ENCODE data around the gene TPCN1. TPM values are rescaled to one million over a fixed set of nuclear protein-coding genes. Genes with fewer than 3 reads are reported as not detected.

TPCN1 gene
- total RNA-seq, 1 donor from 2014 or later: 31.0 TPM

DNA sequence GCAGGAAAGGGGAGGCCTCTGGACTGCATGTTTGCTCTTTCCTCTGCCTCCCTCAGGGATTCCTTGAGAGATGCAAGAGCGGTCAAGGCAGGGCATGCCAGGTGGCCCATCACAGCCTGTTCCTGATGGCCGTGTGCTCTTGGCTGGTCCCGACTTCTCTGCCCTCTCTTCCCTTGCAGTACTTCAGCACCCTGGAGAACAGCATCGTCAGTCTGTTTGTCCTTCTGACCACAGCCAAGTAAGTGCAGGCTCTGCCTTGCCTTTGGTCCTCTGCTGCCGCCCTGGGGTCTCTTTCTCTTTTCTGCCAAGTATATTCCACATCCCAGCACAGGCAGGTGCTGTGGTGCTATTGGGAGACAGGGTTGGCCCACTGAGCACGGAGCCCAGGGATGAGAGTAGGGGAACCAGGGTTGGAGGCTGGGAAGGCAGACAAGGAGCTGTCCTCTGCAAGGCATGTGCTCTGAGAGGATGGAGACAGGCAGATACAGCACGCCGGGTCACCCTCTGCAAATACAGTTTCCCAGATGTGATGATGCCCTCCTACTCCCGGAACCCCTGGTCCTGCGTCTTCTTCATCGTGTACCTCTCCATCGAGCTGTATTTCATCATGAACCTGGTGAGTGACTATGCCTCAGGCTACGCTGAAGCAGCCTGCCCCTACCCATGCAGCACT is 51.9 kb downstream of the TPCN1 start:
- Mint-ChIP-seq H3K36me3 (ENCODE audit: low read depth) (peaks cover 25% of the 10 kb centered on the region), H3K4me3 (no peak overlapping the region), H3K27ac (no peak overlapping the region), H3K4me1 (peaks cover 14% of the 10 kb centered on the region), H3K9me3 (no peaks in the 10 kb centered on the region), H3K27me3 (no peaks in the 10 kb centered on the region)
- no peak for DNase-seq
- intact Hi-C loops (cut with micrococcal nuclease): no loop called here

DNA sequence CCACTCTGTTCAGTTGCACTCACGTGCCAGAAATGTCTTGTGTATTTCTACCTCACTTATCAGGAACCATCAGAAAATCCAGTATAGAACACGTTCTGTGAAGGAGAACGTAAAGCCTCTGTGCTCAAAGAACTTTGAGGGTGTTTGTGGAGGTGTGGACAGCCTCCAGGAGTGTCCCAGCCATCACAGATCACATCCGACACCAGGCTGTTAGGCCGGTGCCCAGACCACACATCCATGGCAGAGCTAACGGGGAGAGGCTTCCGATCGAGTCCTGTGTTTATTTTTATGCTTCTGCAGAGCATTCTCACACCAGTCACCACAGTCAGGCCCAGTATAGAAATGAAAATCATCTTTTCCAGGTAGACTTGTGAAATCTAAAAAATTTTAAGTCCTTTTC is 53.6 kb downstream of the TPCN1 start:
- Mint-ChIP-seq H3K9me3 (no peaks in the 10 kb centered on the region), H3K36me3 (ENCODE audit: low read depth) (peaks cover 22% of the 10 kb centered on the region), H3K27ac (peak overlapping the region; percentile 57), H3K27me3 (no peaks in the 10 kb centered on the region), H3K4me1 (peaks cover 12% of the 10 kb centered on the region), H3K4me3 (no peak overlapping the region)
- intact Hi-C loops (cut with micrococcal nuclease): no loop called here
- no peak for DNase-seq

DNA sequence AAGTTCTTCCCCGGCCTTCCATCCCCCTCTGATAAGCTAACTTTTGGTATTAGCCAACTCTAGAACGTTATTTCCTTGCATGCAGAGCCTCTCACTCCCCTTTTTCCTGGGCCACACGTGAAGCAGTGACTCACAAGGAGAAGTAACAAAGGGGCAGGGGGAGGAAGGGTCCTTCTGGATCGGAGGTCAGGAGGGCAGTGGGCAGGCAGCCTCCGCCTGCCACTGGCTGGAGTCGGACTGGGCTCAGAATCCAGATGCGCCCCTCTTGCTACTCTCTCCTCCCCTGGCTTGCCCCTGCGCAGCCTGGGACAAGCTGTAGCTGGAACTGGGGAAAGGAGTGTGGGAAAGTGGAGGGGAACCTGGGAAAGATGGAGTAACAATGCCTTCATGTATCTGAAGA is 55.0 kb downstream of the TPCN1 start:
- H3K27me3 Mint-ChIP-seq: no peaks in the 10 kb centered on the region
- H3K36me3 Mint-ChIP-seq (ENCODE audit: low read depth): peaks cover 22% of the 10 kb centered on the region
- H3K27ac Mint-ChIP-seq: no peak overlapping the region
- H3K4me3 Mint-ChIP-seq: no peak overlapping the region
- peaks cover 11% of the 10 kb centered on the region for H3K4me1 Mint-ChIP-seq
- intact Hi-C loops (cut with micrococcal nuclease): no loop called here
- no peak for DNase-seq
- H3K9me3 Mint-ChIP-seq: no peaks in the 10 kb centered on the region

GRCh38 chr12:113276946-113277500 is 55.8 kb downstream of the TPCN1 start:
- H3K27me3 Mint-ChIP-seq: no peaks in the 10 kb centered on the region
- no peak for DNase-seq
- H3K36me3 Mint-ChIP-seq (ENCODE audit: low read depth): peaks cover 21% of the 10 kb centered on the region
- H3K27ac Mint-ChIP-seq: no peak overlapping the region
- H3K4me1 Mint-ChIP-seq: peaks cover 6% of the 10 kb centered on the region
- no peak overlapping the region for H3K4me3 Mint-ChIP-seq
- intact Hi-C loops (cut with micrococcal nuclease): no loop called here
- H3K9me3 Mint-ChIP-seq: no peaks in the 10 kb centered on the region

GRCh38 chr12:113277511-113277910 is 56.2 kb downstream of the TPCN1 start:
- intact Hi-C loops (cut with micrococcal nuclease): no loop called here
- Mint-ChIP-seq H3K9me3 (no peaks in the 10 kb centered on the region), H3K27me3 (no peaks in the 10 kb centered on the region), H3K27ac (no peak overlapping the region), H3K36me3 (ENCODE audit: low read depth) (peaks cover 21% of the 10 kb centered on the region), H3K4me1 (peaks cover 2% of the 10 kb centered on the region), H3K4me3 (no peak overlapping the region)
- DNase-seq: no peak

- H3K36me3 Mint-ChIP-seq (ENCODE audit: low read depth): peaks cover 21% of the 10 kb centered on the region
- H3K27ac Mint-ChIP-seq: no peak overlapping the region
- no peaks in the 10 kb centered on the region for H3K9me3 Mint-ChIP-seq
- no peaks in the 10 kb centered on the region for H3K27me3 Mint-ChIP-seq
- DNase-seq: no peak
- H3K4me3 Mint-ChIP-seq: no peak overlapping the region
- H3K4me1 Mint-ChIP-seq: no peaks in the 10 kb centered on the region
- intact Hi-C loops (cut with micrococcal nuclease): no loop called here
Observed at GRCh38 chr12:113278141-113278540, 56.9 kb downstream of the TPCN1 start.

GRCh38 chr12:113278633-113279032 is 57.4 kb downstream of the TPCN1 start:
- no peak for DNase-seq
- H3K27ac Mint-ChIP-seq: no peak overlapping the region

DNA sequence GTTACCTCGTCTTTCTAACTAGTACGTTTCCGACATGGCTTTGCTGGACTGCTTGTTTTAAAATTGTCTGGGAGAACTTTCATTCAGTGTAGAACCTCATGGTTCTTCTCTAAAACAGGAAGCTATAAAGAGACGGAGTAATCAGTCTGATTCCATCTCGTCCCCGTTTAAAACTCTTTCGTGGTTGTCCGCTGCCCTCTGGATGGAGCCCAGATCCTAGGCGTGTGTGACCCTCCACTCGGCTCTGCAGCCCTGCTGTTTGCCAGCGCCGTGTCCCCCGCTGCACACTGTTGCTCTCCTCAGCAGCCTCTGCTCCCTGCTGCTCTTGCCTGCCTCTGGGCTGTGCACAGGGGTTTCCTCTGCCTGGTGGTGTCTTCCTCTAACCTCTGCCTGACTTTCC is 63.5 kb downstream of the TPCN1 start:
- Mint-ChIP-seq H3K27me3 (no peaks in the 10 kb centered on the region), H3K4me1 (no peaks in the 10 kb centered on the region), H3K36me3 (ENCODE audit: low read depth) (peaks cover 14% of the 10 kb centered on the region), H3K9me3 (no peaks in the 10 kb centered on the region), H3K27ac (no peak overlapping the region), H3K4me3 (no peak overlapping the region)
- intact Hi-C loops (cut with micrococcal nuclease): no loop called here
- DNase-seq: no peak

More at GRCh38 chr12:113278633-113279032, 57.4 kb downstream of the TPCN1 start:
- Mint-ChIP-seq H3K9me3 (no peaks in the 10 kb centered on the region), H3K4me1 (no peaks in the 10 kb centered on the region), H3K4me3 (no peak overlapping the region), H3K36me3 (ENCODE audit: low read depth) (peaks cover 18% of the 10 kb centered on the region), H3K27me3 (no peaks in the 10 kb centered on the region)
- intact Hi-C loops (cut with micrococcal nuclease): no loop called here

DNA sequence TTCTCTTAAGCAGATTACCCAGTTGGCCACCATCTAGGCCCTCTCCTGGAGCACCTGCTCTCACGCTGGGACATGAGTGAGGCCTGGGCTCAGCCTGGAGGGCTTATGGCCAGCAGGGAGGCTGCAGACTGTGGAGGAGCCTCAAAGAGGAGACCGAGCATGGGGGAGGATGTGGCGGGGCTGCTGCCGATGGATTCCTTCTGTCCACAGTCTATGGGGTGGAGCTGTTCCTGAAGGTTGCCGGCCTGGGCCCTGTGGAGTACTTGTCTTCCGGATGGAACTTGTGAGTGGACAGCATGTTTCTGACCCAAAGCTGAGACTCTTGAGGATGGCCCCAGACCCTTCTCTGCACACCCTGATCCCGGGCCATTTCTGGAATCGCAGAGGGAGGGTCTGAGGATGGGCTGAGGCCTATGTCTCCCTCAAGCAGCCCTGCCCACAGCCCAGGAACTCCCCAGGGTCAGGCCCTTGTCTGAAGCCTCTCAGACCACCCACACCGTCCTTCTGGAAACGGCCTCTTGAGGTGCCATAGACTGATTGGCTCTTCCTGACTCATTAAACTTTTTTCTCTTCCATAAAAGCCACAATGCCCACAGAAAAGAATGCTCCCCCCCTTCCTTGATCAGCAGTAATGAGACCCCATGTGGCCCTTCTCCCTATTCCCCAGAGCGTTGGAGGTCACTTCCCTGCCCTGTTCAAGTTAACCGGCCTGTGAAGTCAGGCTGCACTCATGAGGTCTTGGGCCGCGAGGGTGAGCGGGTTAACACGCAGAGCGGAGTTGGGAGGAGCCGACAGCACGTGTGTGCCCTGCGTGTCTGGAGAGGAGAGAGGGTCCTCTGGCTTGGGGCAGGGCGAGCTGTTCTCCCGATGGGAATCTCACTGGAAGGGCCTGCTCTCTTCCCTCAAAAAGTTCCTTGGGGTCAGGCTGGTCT is 64.7 kb downstream of the TPCN1 start:
- Mint-ChIP-seq H3K4me1 (no peaks in the 10 kb centered on the region), H3K36me3 (ENCODE audit: low read depth) (peaks cover 20% of the 10 kb centered on the region), H3K4me3 (no peak overlapping the region), H3K27me3 (no peaks in the 10 kb centered on the region), H3K27ac (no peak overlapping the region), H3K9me3 (no peaks in the 10 kb centered on the region)
- no peak for DNase-seq
- intact Hi-C loops (cut with micrococcal nuclease): no loop called here

GRCh38 chr12:113286712-113287111 is 65.4 kb downstream of the TPCN1 start:
- no peak overlapping the region for H3K4me3 Mint-ChIP-seq
- H3K36me3 Mint-ChIP-seq (ENCODE audit: low read depth): peaks cover 22% of the 10 kb centered on the region
- intact Hi-C loops (cut with micrococcal nuclease): no loop called here
- DNase-seq: no peak
- no peak overlapping the region for H3K27ac Mint-ChIP-seq
- H3K27me3 Mint-ChIP-seq: no peaks in the 10 kb centered on the region
- no peaks in the 10 kb centered on the region for H3K4me1 Mint-ChIP-seq
- no peaks in the 10 kb centered on the region for H3K9me3 Mint-ChIP-seq

- H3K9me3 Mint-ChIP-seq: no peaks in the 10 kb centered on the region
- H3K27me3 Mint-ChIP-seq: no peaks in the 10 kb centered on the region
- intact Hi-C loops (cut with micrococcal nuclease): no loop called here
- H3K36me3 Mint-ChIP-seq (ENCODE audit: low read depth): peaks cover 28% of the 10 kb centered on the region
- H3K4me1 Mint-ChIP-seq: no peaks in the 10 kb centered on the region
- no peak for DNase-seq
- H3K27ac Mint-ChIP-seq: no peak overlapping the region
- no peak overlapping the region for H3K4me3 Mint-ChIP-seq
Observed at GRCh38 chr12:113287146-113287898, 66.1 kb downstream of the TPCN1 start.

- no peaks in the 10 kb centered on the region for H3K27me3 Mint-ChIP-seq
- H3K4me3 Mint-ChIP-seq: no peak overlapping the region
- H3K27ac Mint-ChIP-seq: no peak overlapping the region
- no peaks in the 10 kb centered on the region for H3K4me1 Mint-ChIP-seq
- intact Hi-C loops (cut with micrococcal nuclease): no loop called here
- no peak for DNase-seq
- peaks cover 32% of the 10 kb centered on the region for H3K36me3 Mint-ChIP-seq (ENCODE audit: low read depth)
- no peaks in the 10 kb centered on the region for H3K9me3 Mint-ChIP-seq
Observed at GRCh38 chr12:113287899-113288282, 66.6 kb downstream of the TPCN1 start.

DNA sequence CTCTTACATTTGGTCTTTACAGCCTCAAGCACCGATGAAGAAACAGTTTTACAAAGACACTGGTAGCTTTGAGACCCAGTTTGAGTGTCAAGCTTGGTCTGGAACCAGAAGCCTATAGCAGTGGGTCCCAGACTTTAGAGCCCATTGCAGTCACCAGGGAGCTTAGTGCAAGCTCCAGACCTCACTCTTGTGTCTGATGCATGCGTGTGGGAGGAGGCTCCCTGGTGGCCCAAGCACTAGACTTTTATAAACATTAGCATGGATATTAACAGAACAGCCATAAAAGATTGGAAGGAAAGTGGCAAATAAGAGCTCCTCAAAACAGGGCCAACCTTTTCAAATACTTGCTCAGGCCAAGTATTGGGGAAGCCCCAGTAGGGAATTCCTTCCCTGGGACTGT is 68.1 kb downstream of the TPCN1 start:
- intact Hi-C loops (cut with micrococcal nuclease): no loop called here
- H3K27me3 Mint-ChIP-seq: no peaks in the 10 kb centered on the region
- peaks cover 37% of the 10 kb centered on the region for H3K36me3 Mint-ChIP-seq (ENCODE audit: low read depth)
- H3K9me3 Mint-ChIP-seq: no peaks in the 10 kb centered on the region
- no peak overlapping the region for H3K27ac Mint-ChIP-seq
- no peaks in the 10 kb centered on the region for H3K4me1 Mint-ChIP-seq
- no peak for DNase-seq
- no peak overlapping the region for H3K4me3 Mint-ChIP-seq

GRCh38 chr12:113290506-113290905 is 69.2 kb downstream of the TPCN1 start:
- H3K27me3 Mint-ChIP-seq: no peaks in the 10 kb centered on the region
- no peak for DNase-seq
- intact Hi-C loops (cut with micrococcal nuclease): no loop called here
- H3K36me3 Mint-ChIP-seq (ENCODE audit: low read depth): peaks cover 36% of the 10 kb centered on the region
- H3K27ac Mint-ChIP-seq: no peak overlapping the region
- no peak overlapping the region for H3K4me3 Mint-ChIP-seq
- no peaks in the 10 kb centered on the region for H3K4me1 Mint-ChIP-seq
- H3K9me3 Mint-ChIP-seq: no peaks in the 10 kb centered on the region

All from activated CD4-positive, alpha-beta T cell treated with anti-CD3 and anti-CD28 coated beads, Interleukin-2, amount 10 ng/mL, durations not matched to agents 24 days and 14 days (primary cell).